ENCODE results near the gene HBEGF.

The HBEGF gene

GRCh38 chr5:140287801-140288521 lies 58.4 kb downstream of the HBEGF start:
- H3K9me3 Mint-ChIP-seq, result no peaks in the 10 kb centered on the region
- peaks cover 34% of the 10 kb centered on the region for H3K4me1 Mint-ChIP-seq
- no peak overlapping the region for H3K27ac Mint-ChIP-seq (ENCODE audit: low read depth)

GRCh38 chr5:140286424-140286823 lies 60.0 kb downstream of the HBEGF start:
- Mint-ChIP-seq H3K9me3 (no peaks in the 10 kb centered on the region), H3K27me3 (no peaks in the 10 kb centered on the region), H3K4me3 (no peak overlapping the region), H3K36me3 (ENCODE audit: insufficient read depth) (peaks cover 2% of the 10 kb centered on the region), H3K27ac (ENCODE audit: low read depth) (no peak overlapping the region), H3K4me1 (peaks cover 31% of the 10 kb centered on the region)
- no peak for ATAC-seq (replicated peaks; ENCODE audit: extremely low read depth, poor library complexity, severe bottlenecking)
- no peak for DNase-seq (ENCODE audit: low spot score in 2 of 2)

More at GRCh38 chr5:140287801-140288521, 58.4 kb downstream of the HBEGF start:
- Mint-ChIP-seq H3K36me3 (ENCODE audit: insufficient read depth) (peaks cover 2% of the 10 kb centered on the region), H3K27me3 (no peaks in the 10 kb centered on the region), H3K4me3 (no peak overlapping the region)
- no peak for ATAC-seq (replicated peaks; ENCODE audit: extremely low read depth, poor library complexity, severe bottlenecking)
- DNase-seq (ENCODE audit: low spot score in 2 of 2), result no peak

- H3K36me3 Mint-ChIP-seq (ENCODE audit: insufficient read depth), result peaks cover 7% of the 10 kb centered on the region
- H3K4me3 Mint-ChIP-seq, result no peak overlapping the region
- H3K4me1 Mint-ChIP-seq, result peaks cover 16% of the 10 kb centered on the region
- no peak for DNase-seq (ENCODE audit: low spot score in 2 of 2)
- H3K27me3 Mint-ChIP-seq, result no peaks in the 10 kb centered on the region
- no peak for ATAC-seq (replicated peaks; ENCODE audit: extremely low read depth, poor library complexity, severe bottlenecking)
- H3K9me3 Mint-ChIP-seq, result no peaks in the 10 kb centered on the region
- no peak overlapping the region for H3K27ac Mint-ChIP-seq (ENCODE audit: low read depth)
These were observed 62.4 kb downstream of the HBEGF start for GRCh38 chr5:140284013-140284412.
